Endothelial cell of umbilical vein (primary cell): ENCODE measurements around the gene MFGE8.

Experiments used
- EZH2 ChIP-seq: IDR thresholded peaks from 2 replicates; pipeline ENCODE4 v1.6.1; 2012; ENCODE audit warnings: borderline replicate concordance, low read depth, mild to moderate bottlenecking, moderate library complexity, low read length, inconsistent platforms; ENCODE audit not compliant: severe bottlenecking
- POLR2A ChIP-seq: IDR thresholded peaks from 2 replicates; pipeline ENCODE4 v1.6.1; 2012; ENCODE audit warnings: low read depth, mild to moderate bottlenecking, control low read depth, low read length
- TF ChIP-seq, protein P1 (sequence below), 2 donors: IDR thresholded peaks; 1 replicate in 1 of 2; 2 replicates in 1 of 2; pipeline ENCODE4 v1.5.1; 2011; ENCODE audit warnings: low read length in 2 of 2, mild to moderate bottlenecking in 2 of 2, moderate library complexity in 2 of 2, control low read depth in 1 of 2, inconsistent platforms in 1 of 2, low read depth in 1 of 2; ENCODE audit not compliant: insufficient read depth in 1 of 2; ENCODE audit errors: extremely low read depth in 1 of 2

DNA sequence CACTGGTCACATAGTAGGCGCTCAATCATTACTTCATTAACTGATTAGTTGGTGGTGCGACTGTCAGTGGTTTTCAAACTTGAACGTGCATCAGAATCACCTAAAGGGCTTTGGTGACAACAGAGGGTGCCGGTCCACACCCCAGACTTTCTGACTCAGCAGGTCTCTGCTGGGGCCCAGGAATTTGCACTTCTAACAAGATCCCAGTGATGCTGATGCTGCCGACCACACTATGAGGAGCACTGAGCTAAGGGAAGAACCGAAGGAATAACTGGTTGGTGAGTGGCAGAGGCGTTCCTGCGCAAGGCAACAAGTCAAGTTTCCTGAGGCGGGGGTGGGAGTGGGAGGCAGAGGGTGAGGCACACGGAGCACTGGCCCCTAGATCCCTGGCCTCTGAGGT, 36.6 kb downstream of the MFGE8 start:
- no peak for TF ChIP-seq EZH2
- no peak for TF ChIP-seq POLR2A
- TF ChIP-seq, protein P1, sequence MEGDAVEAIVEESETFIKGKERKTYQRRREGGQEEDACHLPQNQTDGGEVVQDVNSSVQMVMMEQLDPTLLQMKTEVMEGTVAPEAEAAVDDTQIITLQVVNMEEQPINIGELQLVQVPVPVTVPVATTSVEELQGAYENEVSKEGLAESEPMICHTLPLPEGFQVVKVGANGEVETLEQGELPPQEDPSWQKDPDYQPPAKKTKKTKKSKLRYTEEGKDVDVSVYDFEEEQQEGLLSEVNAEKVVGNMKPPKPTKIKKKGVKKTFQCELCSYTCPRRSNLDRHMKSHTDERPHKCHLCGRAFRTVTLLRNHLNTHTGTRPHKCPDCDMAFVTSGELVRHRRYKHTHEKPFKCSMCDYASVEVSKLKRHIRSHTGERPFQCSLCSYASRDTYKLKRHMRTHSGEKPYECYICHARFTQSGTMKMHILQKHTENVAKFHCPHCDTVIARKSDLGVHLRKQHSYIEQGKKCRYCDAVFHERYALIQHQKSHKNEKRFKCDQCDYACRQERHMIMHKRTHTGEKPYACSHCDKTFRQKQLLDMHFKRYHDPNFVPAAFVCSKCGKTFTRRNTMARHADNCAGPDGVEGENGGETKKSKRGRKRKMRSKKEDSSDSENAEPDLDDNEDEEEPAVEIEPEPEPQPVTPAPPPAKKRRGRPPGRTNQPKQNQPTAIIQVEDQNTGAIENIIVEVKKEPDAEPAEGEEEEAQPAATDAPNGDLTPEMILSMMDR (IDR thresholded peaks at IDR 0.05; ENCODE audit: extremely low read depth in 1 of 2, insufficient read depth in 1 of 2, low read depth in 1 of 2, low read length in 2 of 2) = no peak
